WTC11 (cell line): ENCODE results near the gene RNASEH1. TPM values are rescaled to one million over a fixed set of nuclear protein-coding genes. Genes with fewer than 3 reads are reported as not detected.

ENCODE experiments used
- ATAC-seq: fragments of 200-7000 bp; cut with Tn5 transposase; 2 replicates; pipeline ENCODE4 v1.10.0; 2021; ENCODE audit warnings: mild to moderate bottlenecking, moderate library complexity
- CTCF ChIA-PET: fragments of 300-600 bp; sonication (Branson Sonifier 250); formaldehyde crosslinking; loops from one replicate; lab custom pipeline; 2021; ENCODE audit warnings: antibody characterized with exemption; lab: Charles Lee
- POLR2A ChIA-PET: fragments of 350-600 bp; sonication (Branson Sonifier 250); formaldehyde crosslinking; loops from one replicate; lab custom pipeline; 2021; ENCODE audit warnings: antibody characterized with exemption; lab: Charles Lee
- DNase-seq: peaks from one replicate; pipeline ENCODE4 v3.0.0; 2021; ENCODE audit warnings: low spot score
- H3K27ac Mint-ChIP-seq: 2 replicates; pipeline ENCODE4 v1.8.0; 2021; ENCODE audit warnings: mixed read lengths
- H3K27me3 Mint-ChIP-seq: 2 replicates; pipeline ENCODE4 v1.8.0; 2021; ENCODE audit warnings: low read depth, mild to moderate bottlenecking, moderate library complexity, mixed read lengths
- H3K36me3 Mint-ChIP-seq: 2 replicates; pipeline ENCODE4 v1.8.0; 2021; ENCODE audit warnings: mixed read lengths
- H3K4me1 Mint-ChIP-seq: 2 replicates; pipeline ENCODE4 v1.8.0; 2022; ENCODE audit warnings: mixed read lengths
- H3K4me3 Mint-ChIP-seq: 2 replicates; pipeline ENCODE4 v1.8.0; 2021; ENCODE audit warnings: mild to moderate bottlenecking, moderate library complexity, mixed read lengths
- H3K9me3 Mint-ChIP-seq: 2 replicates; pipeline ENCODE4 v1.8.0; 2021; ENCODE audit warnings: mixed read lengths
- AR ChIP-seq: fragments of 250-450 bp; sonication (Bioruptor Pico); IDR thresholded peaks from 2 replicates; pipeline ENCODE4 v1.9.0; 2021; ENCODE audit warnings: mild to moderate bottlenecking
- CBFB ChIP-seq: sonication (generic); formaldehyde crosslinking; IDR thresholded peaks from 2 replicates; pipeline ENCODE4 v1.8.1; 2022; ENCODE audit warnings: mild to moderate bottlenecking, low read depth, missing genetic modification reagents
- CREB1 ChIP-seq: sonication (generic); formaldehyde crosslinking; IDR thresholded peaks from 2 replicates; pipeline ENCODE4 v1.8.0; 2023; ENCODE audit warnings: mild to moderate bottlenecking, missing genetic modification reagents
- CREM ChIP-seq: sonication (generic); formaldehyde crosslinking; IDR thresholded peaks from 2 replicates; pipeline ENCODE4 v1.8.1; 2022; ENCODE audit warnings: mild to moderate bottlenecking, missing genetic modification reagents, moderate library complexity
- ESRRA ChIP-seq: sonication (generic); formaldehyde crosslinking; IDR thresholded peaks from 2 replicates; pipeline ENCODE4 v1.8.1; 2022; ENCODE audit warnings: mild to moderate bottlenecking, missing genetic modification reagents, borderline replicate concordance
- ETV6 ChIP-seq: sonication (generic); formaldehyde crosslinking; IDR thresholded peaks from 2 replicates; pipeline ENCODE4 v1.8.1; 2022; ENCODE audit warnings: mild to moderate bottlenecking, missing genetic modification reagents
- FOXJ3 ChIP-seq: sonication (generic); formaldehyde crosslinking; IDR thresholded peaks from 2 replicates; pipeline ENCODE4 v1.9.0; 2021; ENCODE audit warnings: missing genetic modification reagents, mild to moderate bottlenecking, borderline replicate concordance
- GABPB1 ChIP-seq: sonication (generic); formaldehyde crosslinking; IDR thresholded peaks from 2 replicates; pipeline ENCODE4 v1.8.1; 2023; ENCODE audit warnings: mild to moderate bottlenecking, missing genetic modification reagents
- HMGA2 ChIP-seq: fragments of 250-450 bp; sonication (Bioruptor Pico); IDR thresholded peaks from 2 replicates; pipeline ENCODE4 v1.4.0; 2021; ENCODE audit warnings: mild to moderate bottlenecking, moderate library complexity
- IRF1 ChIP-seq: sonication (generic); formaldehyde crosslinking; IDR thresholded peaks from 2 replicates; pipeline ENCODE4 v1.8.0; 2023; ENCODE audit warnings: missing genetic modification reagents
- JUN ChIP-seq: sonication (generic); formaldehyde crosslinking; IDR thresholded peaks from 2 replicates; pipeline ENCODE4 v1.8.0; 2023; ENCODE audit warnings: mild to moderate bottlenecking, missing genetic modification reagents
- NFATC4 ChIP-seq: fragments of 250-450 bp; sonication (Bioruptor Pico); IDR thresholded peaks from 2 replicates; pipeline ENCODE4 v1.9.0; 2021; ENCODE audit warnings: mild to moderate bottlenecking
- NR3C1 ChIP-seq: sonication (generic); formaldehyde crosslinking; conservative IDR thresholded peaks from 2 replicates; pipeline ENCODE4 v1.8.1; 2023; ENCODE audit warnings: low read depth, mild to moderate bottlenecking, missing genetic modification reagents
- PREB ChIP-seq: sonication (generic); formaldehyde crosslinking; IDR thresholded peaks from 2 replicates; pipeline ENCODE4 v1.8.1; 2022; ENCODE audit warnings: mild to moderate bottlenecking, missing genetic modification reagents, moderate library complexity, borderline replicate concordance
- RORB ChIP-seq: fragments of 250-450 bp; sonication (Bioruptor Pico); IDR thresholded peaks from 2 replicates; pipeline ENCODE4 v1.9.0; 2021; ENCODE audit warnings: mild to moderate bottlenecking
- SMAD4 ChIP-seq: sonication (generic); formaldehyde crosslinking; IDR thresholded peaks from 2 replicates; pipeline ENCODE4 v1.8.0; 2022; ENCODE audit warnings: mild to moderate bottlenecking, missing genetic modification reagents
- SOX15 ChIP-seq: fragments of 250-450 bp; sonication (Bioruptor Pico); IDR thresholded peaks from 2 replicates; pipeline ENCODE4 v1.9.0; 2021; ENCODE audit warnings: mild to moderate bottlenecking
- SP1 ChIP-seq: sonication (generic); formaldehyde crosslinking; conservative IDR thresholded peaks from 2 replicates; pipeline ENCODE4 v1.8.1; 2022; ENCODE audit warnings: missing genetic modification reagents
- TEAD1 ChIP-seq: sonication (generic); formaldehyde crosslinking; IDR thresholded peaks from 2 replicates; pipeline ENCODE4 v1.8.0; 2022; ENCODE audit warnings: mild to moderate bottlenecking, missing genetic modification reagents
- TEAD4 ChIP-seq: sonication (generic); formaldehyde crosslinking; IDR thresholded peaks from 2 replicates; pipeline ENCODE4 v1.8.0; 2022; ENCODE audit warnings: mild to moderate bottlenecking, missing genetic modification reagents
- ZNF416 ChIP-seq: fragments of 250-450 bp; sonication (Bioruptor Pico); IDR thresholded peaks from 2 replicates; pipeline ENCODE4 v1.9.0; 2021; ENCODE audit warnings: mild to moderate bottlenecking, inconsistent platforms
- ZNF512 ChIP-seq: sonication (generic); formaldehyde crosslinking; IDR thresholded peaks from 2 replicates; pipeline ENCODE4 v1.8.1; 2022; ENCODE audit warnings: missing genetic modification reagents, borderline replicate concordance
- ZNF671 ChIP-seq: fragments of 250-450 bp; sonication (Bioruptor Pico); IDR thresholded peaks from 2 replicates; pipeline ENCODE4 v1.8.0; 2021; ENCODE audit warnings: mild to moderate bottlenecking
- total RNA-seq: library from RNA; stranded (reverse); gene quantifications from 3 replicates; pipeline ENCODE4 v1.2.3, GENCODE V29; 2021
- TF ChIP-seq, protein P1 (sequence below): sonication (generic); formaldehyde crosslinking; IDR thresholded peaks from 2 replicates; pipeline ENCODE4 v1.8.1; 2022; ENCODE audit warnings: low read depth, mild to moderate bottlenecking, moderate library complexity, missing genetic modification reagents, borderline replicate concordance
- TF ChIP-seq, protein P2 (sequence below): sonication (generic); formaldehyde crosslinking; IDR thresholded peaks from 2 replicates; pipeline ENCODE4 v1.8.1; 2023; ENCODE audit warnings: mild to moderate bottlenecking, missing genetic modification reagents, moderate library complexity
- TF ChIP-seq, protein P3 (sequence below): sonication (generic); formaldehyde crosslinking; IDR thresholded peaks from 2 replicates; pipeline ENCODE4 v1.8.0; 2022; ENCODE audit warnings: mild to moderate bottlenecking, missing genetic modification reagents

Gene RNASEH1
- total RNA-seq, 1 experiment from 2014 or later, result 44.4 TPM

- POLR2A ChIA-PET, result no interaction called here
- no peak for ATAC-seq
- H3K9me3 Mint-ChIP-seq, result peaks cover 7% of the 10 kb centered on the region
- no peaks in the 10 kb centered on the region for H3K4me1 Mint-ChIP-seq
- H3K27me3 Mint-ChIP-seq, result no peaks in the 10 kb centered on the region
- peaks cover 23% of the 10 kb centered on the region; the same call in 1 of the 2 replicates for H3K36me3 Mint-ChIP-seq
- no peak overlapping the region for H3K27ac Mint-ChIP-seq
- DNase-seq, result no peak
- no peak overlapping the region for H3K4me3 Mint-ChIP-seq
- TF ChIP-seq SMAD4 (CRISPR knock-in tag) (no peak), FOXJ3 (no peak), ZNF671 (no peak), NFATC4 (no peak), TEAD1 (CRISPR knock-in tag) (no peak), SP1 (no peak), JUN (CRISPR knock-in tag) (no peak), TEAD4 (CRISPR knock-in tag) (no peak), ZNF512 (CRISPR knock-in tag) (no peak), CREM (CRISPR knock-in tag) (no peak), HMGA2 (CRISPR knock-in tag) (no peak)
- TF ChIP-seq, protein P1, sequence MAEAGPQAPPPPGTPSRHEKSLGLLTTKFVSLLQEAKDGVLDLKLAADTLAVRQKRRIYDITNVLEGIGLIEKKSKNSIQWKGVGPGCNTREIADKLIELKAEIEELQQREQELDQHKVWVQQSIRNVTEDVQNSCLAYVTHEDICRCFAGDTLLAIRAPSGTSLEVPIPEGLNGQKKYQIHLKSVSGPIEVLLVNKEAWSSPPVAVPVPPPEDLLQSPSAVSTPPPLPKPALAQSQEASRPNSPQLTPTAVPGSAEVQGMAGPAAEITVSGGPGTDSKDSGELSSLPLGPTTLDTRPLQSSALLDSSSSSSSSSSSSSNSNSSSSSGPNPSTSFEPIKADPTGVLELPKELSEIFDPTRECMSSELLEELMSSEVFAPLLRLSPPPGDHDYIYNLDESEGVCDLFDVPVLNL, result no peak
- TF ChIP-seq, protein P2, sequence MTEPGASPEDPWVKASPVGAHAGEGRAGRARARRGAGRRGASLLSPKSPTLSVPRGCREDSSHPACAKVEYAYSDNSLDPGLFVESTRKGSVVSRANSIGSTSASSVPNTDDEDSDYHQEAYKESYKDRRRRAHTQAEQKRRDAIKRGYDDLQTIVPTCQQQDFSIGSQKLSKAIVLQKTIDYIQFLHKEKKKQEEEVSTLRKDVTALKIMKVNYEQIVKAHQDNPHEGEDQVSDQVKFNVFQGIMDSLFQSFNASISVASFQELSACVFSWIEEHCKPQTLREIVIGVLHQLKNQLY (CRISPR knock-in tag), result no peak
- CTCF ChIA-PET, result no interaction called here
Observed at GRCh38 chr2:3500326-3500899, 57.7 kb downstream of the RNASEH1 start.

DNA sequence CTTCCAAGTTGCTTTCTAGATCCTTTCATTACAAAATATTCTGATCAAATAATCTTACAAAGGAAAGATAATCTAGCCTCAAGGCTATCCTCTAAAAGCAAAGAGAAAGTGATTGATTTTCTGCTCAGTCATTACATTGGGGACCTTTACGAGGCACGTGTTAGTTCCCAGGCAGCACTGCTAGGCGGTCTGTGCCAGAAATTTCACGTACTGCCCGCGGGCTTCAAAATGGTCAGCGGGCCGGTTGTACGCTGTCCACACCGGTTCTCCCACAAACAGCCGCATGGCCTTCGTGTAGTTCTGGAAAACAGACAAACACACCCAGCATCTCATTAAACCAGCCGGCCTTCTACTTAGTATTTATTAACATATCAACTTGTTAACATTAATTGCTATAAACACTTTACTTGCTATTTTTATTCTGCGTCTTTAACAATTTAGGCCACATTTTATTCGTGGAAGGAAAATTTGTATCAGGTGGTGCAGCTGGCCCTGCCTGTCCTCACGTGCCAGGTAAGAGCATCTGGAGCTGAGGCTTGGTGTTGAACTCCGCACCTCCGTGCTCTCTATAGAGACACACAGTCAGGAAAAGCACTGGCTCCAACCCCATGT is 59.2 kb downstream of the RNASEH1 start:
- ChIA-PET CTCF (no interaction called here), POLR2A (no interaction called here)
- Mint-ChIP-seq H3K27me3 (no peaks in the 10 kb centered on the region), H3K9me3 (peaks cover 7% of the 10 kb centered on the region), H3K4me1 (peaks cover 3% of the 10 kb centered on the region; the same call in 1 of the 2 replicates), H3K36me3 (peaks cover 16% of the 10 kb centered on the region; the same call in 1 of the 2 replicates), H3K4me3 (no peak overlapping the region), H3K27ac (no peak overlapping the region)
- ATAC-seq (no peak), DNase-seq (no peak)
- TF ChIP-seq SOX15 (CRISPR knock-in tag), result no peak
- TF ChIP-seq IRF1 (CRISPR knock-in tag), result no peak
- TF ChIP-seq CBFB, result no peak
- TF ChIP-seq AR (CRISPR knock-in tag), result no peak
- TF ChIP-seq, protein P3, sequence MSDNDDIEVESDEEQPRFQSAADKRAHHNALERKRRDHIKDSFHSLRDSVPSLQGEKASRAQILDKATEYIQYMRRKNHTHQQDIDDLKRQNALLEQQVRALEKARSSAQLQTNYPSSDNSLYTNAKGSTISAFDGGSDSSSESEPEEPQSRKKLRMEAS (CRISPR knock-in tag), result no peak
- TF ChIP-seq ESRRA (CRISPR knock-in tag), result no peak
- no peak for TF ChIP-seq ETV6 (CRISPR knock-in tag)
- TF ChIP-seq ZNF512 (CRISPR knock-in tag), result no peak
- TF ChIP-seq ZNF416 (CRISPR knock-in tag), result no peak
- no peak for TF ChIP-seq PREB (CRISPR knock-in tag)
- no peak for TF ChIP-seq RORB (CRISPR knock-in tag)
- no peak for TF ChIP-seq GABPB1 (CRISPR knock-in tag)
- TF ChIP-seq NR3C1 (CRISPR knock-in tag), result no peak
- TF ChIP-seq CREB1, result no peak
- no peak for TF ChIP-seq TEAD1 (CRISPR knock-in tag)
